Endothelial cell of umbilical vein (primary cell): ENCODE measurements around the gene STK32C.

Source experiments
- EZH2 ChIP-seq: IDR thresholded peaks from 2 replicates; pipeline ENCODE4 v1.6.1; 2012; ENCODE audit warnings: borderline replicate concordance, low read depth, mild to moderate bottlenecking, moderate library complexity, low read length, inconsistent platforms; ENCODE audit not compliant: severe bottlenecking
- FOS ChIP-seq: IDR thresholded peaks from 2 replicates; pipeline ENCODE4 v1.6.1; 2011; ENCODE audit warnings: mild to moderate bottlenecking, low read length, moderate library complexity, borderline replicate concordance; ENCODE audit not compliant: insufficient read depth
- GATA2 ChIP-seq: IDR thresholded peaks from 2 replicates; pipeline ENCODE4 v1.7.0; 2011; ENCODE audit warnings: low read depth, mild to moderate bottlenecking, moderate library complexity, mixed read lengths, low read length; ENCODE audit not compliant: insufficient read length, insufficient read depth
- JUN ChIP-seq: IDR thresholded peaks from 2 replicates; pipeline ENCODE4 v1.6.1; 2011; ENCODE audit warnings: borderline replicate concordance, low read depth; ENCODE audit not compliant: insufficient read length, insufficient read depth
- MYC ChIP-seq: IDR thresholded peaks from one replicate; pipeline ENCODE4 v1.6.1; 2011; ENCODE audit warnings: mild to moderate bottlenecking, low read depth, low read length
- POLR2A ChIP-seq: IDR thresholded peaks from 2 replicates; pipeline ENCODE4 v1.6.1; 2012; ENCODE audit warnings: low read depth, mild to moderate bottlenecking, control low read depth, low read length
- POLR2AphosphoS5 ChIP-seq: IDR thresholded peaks from 2 replicates; pipeline ENCODE4 v1.6.1; 2012; ENCODE audit warnings: low read depth, mild to moderate bottlenecking, control low read depth, low read length, moderate library complexity; ENCODE audit not compliant: insufficient read depth
- TF ChIP-seq, protein P1 (sequence below), 2 donors: IDR thresholded peaks; 1 replicate in 1 of 2; 2 replicates in 1 of 2; pipeline ENCODE4 v1.5.1; 2011; ENCODE audit warnings: low read length in 2 of 2, mild to moderate bottlenecking in 2 of 2, moderate library complexity in 2 of 2, control low read depth in 1 of 2, inconsistent platforms in 1 of 2, low read depth in 1 of 2; ENCODE audit not compliant: insufficient read depth in 1 of 2; ENCODE audit errors: extremely low read depth in 1 of 2
- TF ChIP-seq, protein P2 (sequence below): IDR thresholded peaks from 2 replicates; pipeline ENCODE4 v1.6.1; 2011; ENCODE audit not compliant: insufficient read depth, insufficient read length

DNA sequence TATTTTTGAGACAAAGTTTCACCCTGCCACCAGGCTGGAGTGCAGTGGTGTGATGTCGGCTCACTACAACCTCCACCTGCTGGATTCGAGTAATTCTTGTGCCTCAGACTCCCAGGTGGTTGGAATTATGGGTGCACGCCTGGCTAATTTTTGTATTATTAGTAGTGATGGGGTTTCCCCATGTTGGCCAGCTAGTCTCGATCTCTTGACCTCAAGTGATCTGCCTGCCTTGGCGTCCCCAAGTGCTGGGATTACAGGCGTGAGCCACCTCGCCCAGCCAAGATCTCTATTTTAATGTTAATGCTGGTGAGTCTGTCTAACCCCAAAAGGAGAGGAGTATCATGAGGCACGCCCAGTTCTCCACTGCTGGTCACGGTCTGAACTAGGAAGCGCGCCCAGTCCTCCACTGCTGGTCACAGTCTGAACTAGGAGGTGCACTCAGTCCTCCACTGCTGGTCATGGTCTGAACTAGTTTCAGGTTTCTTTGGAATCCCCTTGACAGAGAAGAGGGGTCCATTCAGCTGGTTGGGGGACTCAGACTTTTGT, 18.7 kb upstream of the STK32C start:
- TF ChIP-seq, protein P1, sequence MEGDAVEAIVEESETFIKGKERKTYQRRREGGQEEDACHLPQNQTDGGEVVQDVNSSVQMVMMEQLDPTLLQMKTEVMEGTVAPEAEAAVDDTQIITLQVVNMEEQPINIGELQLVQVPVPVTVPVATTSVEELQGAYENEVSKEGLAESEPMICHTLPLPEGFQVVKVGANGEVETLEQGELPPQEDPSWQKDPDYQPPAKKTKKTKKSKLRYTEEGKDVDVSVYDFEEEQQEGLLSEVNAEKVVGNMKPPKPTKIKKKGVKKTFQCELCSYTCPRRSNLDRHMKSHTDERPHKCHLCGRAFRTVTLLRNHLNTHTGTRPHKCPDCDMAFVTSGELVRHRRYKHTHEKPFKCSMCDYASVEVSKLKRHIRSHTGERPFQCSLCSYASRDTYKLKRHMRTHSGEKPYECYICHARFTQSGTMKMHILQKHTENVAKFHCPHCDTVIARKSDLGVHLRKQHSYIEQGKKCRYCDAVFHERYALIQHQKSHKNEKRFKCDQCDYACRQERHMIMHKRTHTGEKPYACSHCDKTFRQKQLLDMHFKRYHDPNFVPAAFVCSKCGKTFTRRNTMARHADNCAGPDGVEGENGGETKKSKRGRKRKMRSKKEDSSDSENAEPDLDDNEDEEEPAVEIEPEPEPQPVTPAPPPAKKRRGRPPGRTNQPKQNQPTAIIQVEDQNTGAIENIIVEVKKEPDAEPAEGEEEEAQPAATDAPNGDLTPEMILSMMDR (IDR thresholded peaks at IDR 0.05; ENCODE audit: extremely low read depth in 1 of 2, insufficient read depth in 1 of 2, low read depth in 1 of 2, low read length in 2 of 2), result no peak
- TF ChIP-seq POLR2A (no peak), MYC (no peak), POLR2AphosphoS5 (no peak), EZH2 (no peak), FOS (no peak), JUN (no peak), GATA2 (no peak)
- TF ChIP-seq, protein P2, sequence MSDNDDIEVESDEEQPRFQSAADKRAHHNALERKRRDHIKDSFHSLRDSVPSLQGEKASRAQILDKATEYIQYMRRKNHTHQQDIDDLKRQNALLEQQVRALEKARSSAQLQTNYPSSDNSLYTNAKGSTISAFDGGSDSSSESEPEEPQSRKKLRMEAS, result no peak
